ENCODE measurements around the gene HTR2B. TPM values are rescaled to one million over a fixed set of nuclear protein-coding genes. Genes with fewer than 3 reads are reported as not detected.
A peak's percentile ranks its signal among the peaks of the same experiment; 100 is the strongest.
"Not testable (repeated sequence)": the region's sequence is repeated elsewhere in the genome, so short reads cannot be mapped to it uniquely, and the experiment has no call there.

HTR2B gene
- total RNA-seq, 1 experiment from 2014 or later, result 0.32 TPM

DNA sequence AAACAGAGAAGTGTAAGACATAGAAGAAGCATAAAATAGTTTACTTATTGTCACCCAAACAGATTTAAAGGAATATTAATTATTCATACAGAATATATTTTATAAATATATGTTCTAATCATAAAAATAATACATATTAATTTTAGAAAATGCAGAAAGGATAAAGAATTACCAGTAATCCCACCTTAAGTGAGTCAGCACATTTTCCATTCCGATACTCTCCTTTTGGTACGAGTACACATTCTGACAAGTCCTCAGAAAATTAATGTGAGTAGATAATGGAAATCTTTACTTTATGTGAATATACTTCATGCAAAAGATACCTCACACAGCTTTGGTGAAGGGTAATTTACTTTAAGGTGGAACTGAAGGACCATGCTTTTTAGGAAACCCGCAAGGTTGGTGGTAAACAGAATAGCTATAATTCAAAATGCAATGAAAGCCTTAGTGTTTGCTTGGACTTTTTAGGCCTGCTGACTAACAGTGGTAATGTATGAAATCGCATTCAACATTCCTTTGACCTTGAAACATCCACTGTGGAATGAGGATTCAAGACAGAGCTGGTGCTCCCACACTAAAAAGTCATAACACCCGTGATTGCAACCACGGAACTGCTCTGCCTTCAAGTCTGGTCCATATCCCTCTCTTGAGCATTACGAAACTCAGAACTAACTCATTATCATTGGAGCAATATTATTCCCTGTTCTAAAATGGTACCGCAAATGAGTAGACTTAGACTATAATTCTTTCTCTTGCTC lies 28.1 kb upstream of the HTR2B start:
- H3K27ac ChIP-seq, result no peak overlapping the region
- DNase-seq, result no peak

DNA sequence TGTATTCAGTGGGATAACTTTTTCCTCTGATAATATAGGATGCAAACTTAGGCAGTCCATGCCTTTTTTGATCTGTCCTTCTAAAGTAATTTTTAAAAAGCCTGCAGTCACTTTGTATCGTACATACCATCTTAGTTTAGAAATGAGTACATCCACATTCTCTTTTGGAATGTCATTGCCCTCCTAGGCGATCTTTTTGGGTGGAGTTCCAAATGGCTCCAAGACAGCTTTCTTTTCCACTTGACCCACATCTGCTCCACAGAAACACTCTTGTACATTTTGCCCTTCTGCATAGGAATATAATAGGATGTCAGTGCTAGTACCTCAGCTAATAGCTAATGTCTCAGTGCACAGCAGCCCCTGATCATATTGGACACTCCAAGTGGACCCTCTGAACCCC lies 21.8 kb upstream of the HTR2B start:
- DNase-seq, result no peak
- H3K4me1 ChIP-seq, result no peaks in the 10 kb centered on the region
- no peaks in the 10 kb centered on the region for H3K27me3 ChIP-seq
- no peak overlapping the region for H3K4me3 ChIP-seq
- no peaks in the 10 kb centered on the region for H3K9me3 ChIP-seq (replicated peaks)
- no peak overlapping the region for H3K27ac ChIP-seq
- peaks cover 54% of the 10 kb centered on the region for H3K36me3 ChIP-seq

More for the DNA sequence above, 28.1 kb upstream of the HTR2B start:
- Histone ChIP-seq H3K4me1 (no peaks in the 10 kb centered on the region), H3K9me3 (replicated peaks) (no peaks in the 10 kb centered on the region), H3K36me3 (peaks cover 61% of the 10 kb centered on the region), H3K4me3 (no peak overlapping the region), H3K27me3 (no peaks in the 10 kb centered on the region)

DNA sequence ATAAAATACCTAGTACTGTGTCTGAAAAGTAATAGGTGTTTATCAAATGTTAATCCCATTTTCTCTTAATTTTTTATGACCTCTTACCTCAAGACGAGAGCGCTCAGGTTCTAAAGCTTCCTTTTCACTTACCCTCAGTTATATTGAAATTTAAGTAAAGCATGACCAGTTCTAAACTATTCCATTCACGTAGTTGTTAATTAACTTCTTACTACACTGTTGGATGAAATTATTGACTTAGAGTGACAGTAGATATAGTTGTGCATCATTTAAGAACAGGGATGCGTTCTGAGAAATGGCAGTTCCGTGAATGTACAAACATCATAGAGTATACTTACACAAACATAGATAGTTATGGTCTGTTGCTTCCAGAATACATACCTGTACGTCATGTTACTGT lies 20.1 kb upstream of the HTR2B start:
- no peaks in the 10 kb centered on the region for H3K9me3 ChIP-seq (replicated peaks)
- H3K4me1 ChIP-seq, result no peaks in the 10 kb centered on the region

DNA sequence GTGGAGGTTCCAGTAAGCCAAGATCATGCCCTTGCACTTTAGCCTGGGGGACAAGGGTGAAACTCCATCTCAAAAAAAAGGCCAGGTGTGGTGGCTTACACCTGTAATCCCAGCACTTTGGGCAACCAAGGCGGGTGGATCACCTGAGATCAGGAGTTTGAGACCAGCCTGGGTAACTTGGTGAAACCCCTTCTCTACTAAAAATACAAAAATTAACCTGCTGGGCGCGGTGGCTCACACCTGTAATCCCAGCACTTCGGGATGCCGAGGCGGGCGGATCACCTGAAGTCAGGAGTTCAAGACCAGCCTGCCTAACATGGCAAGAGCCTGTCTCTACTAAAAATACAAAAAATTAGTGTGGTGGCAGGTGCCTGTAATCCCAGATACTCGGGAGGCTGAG lies 16.0 kb upstream of the HTR2B start:
- not testable (repeated sequence) for H3K27me3 ChIP-seq; H3K36me3 ChIP-seq; DNase-seq; H3K4me3 ChIP-seq; H3K27ac ChIP-seq; H3K9me3 ChIP-seq (replicated peaks)
- H3K4me1 ChIP-seq, result peaks cover 18% of the 10 kb centered on the region

More for the DNA sequence above, 20.1 kb upstream of the HTR2B start:
- no peak for DNase-seq
- H3K36me3 ChIP-seq, result peaks cover 46% of the 10 kb centered on the region
- H3K27me3 ChIP-seq, result no peaks in the 10 kb centered on the region
- no peak overlapping the region for H3K4me3 ChIP-seq
- H3K27ac ChIP-seq, result no peak overlapping the region

DNA sequence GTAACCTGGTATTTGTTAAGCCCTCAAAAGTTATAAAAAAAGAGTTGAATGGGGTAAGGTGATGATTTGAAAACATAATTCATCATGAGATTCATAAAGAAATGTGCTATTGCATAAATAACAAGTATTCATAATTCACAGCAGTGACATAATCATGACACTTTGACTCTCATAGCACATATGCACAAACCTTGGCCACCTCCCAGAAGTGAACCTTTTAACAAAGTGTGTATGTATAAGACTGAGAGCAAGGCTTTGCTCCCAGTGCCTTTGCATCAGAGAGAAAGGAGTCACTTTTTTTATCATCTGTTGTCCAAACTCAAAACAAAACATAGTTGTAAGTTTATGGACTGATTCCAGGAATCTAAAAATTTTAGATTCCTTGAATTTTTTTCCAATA lies 15.0 kb upstream of the HTR2B start:
- H3K4me1 ChIP-seq, result peaks cover 28% of the 10 kb centered on the region
- no peak overlapping the region for H3K4me3 ChIP-seq
- peaks cover 2% of the 10 kb centered on the region for H3K36me3 ChIP-seq
- peak in 1 of 2 experiments; percentile 27 for DNase-seq
- H3K9me3 ChIP-seq (replicated peaks), result no peaks in the 10 kb centered on the region
- no peak overlapping the region for H3K27ac ChIP-seq
- H3K27me3 ChIP-seq, result no peaks in the 10 kb centered on the region

DNA sequence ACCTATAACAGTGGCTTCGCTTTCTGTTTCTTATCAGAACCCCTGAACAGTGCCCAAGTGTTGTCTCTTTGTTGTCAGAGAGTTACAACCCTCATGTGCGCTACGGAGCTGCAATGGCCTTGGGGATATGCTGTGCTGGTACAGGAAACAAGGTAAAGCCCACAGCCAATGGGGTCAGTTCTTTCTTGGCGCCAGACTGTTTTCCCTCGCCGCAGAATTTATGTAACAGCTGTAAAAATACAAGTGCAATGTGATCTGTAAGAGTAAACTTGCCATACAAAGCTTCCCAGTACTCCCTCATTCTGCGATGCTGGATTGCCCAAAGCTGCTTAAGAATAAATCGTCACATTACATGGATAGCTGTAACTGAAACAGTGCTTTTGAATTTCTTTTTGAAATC lies 13.9 kb upstream of the HTR2B start:
- peak overlapping the region; percentile 88 for H3K27ac ChIP-seq
- peak; percentile 96 to 99 for DNase-seq
- peaks cover 2% of the 10 kb centered on the region for H3K36me3 ChIP-seq
- H3K4me3 ChIP-seq, result peak overlapping the region; percentile 12
- H3K27me3 ChIP-seq, result no peaks in the 10 kb centered on the region
- no peaks in the 10 kb centered on the region for H3K9me3 ChIP-seq (replicated peaks)
- peaks cover 31% of the 10 kb centered on the region for H3K4me1 ChIP-seq

DNA sequence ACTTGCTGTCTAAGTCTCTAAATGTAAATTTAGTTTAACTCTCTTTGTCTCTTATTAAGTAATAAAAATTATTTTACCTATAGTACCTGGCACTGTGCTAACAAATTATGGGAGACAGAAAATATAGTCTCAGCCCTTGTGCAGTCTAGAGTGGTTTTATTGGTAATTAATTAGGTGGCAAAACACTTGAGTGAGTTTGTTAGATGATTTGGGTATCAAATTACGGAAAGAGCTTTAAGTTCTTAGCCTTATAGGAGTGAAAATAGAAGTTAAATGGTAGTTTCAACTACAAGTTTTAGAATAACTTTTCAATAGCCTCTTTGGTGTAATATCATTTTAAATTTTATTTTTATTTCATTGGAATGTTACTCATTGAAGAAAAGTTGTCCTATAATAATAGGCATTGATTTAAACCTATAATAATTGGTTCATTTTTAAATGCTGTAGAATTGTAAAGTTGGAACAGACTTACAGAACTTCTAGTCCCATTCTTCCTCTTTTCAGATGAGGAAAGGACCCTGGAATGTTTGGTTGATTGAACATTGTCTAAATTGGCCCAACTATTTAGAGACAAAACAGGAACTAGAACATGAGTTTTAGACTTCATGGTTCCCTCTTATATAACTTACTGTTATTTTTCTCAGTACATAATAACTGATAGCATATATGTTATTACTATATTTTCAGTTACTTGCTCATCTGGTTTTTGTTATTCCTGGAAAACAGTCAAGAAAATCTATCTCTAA lies 10.2 kb upstream of the HTR2B start:
- Histone ChIP-seq H3K27ac (no peak overlapping the region), H3K4me1 (peaks cover 47% of the 10 kb centered on the region), H3K36me3 (no peaks in the 10 kb centered on the region; the same call in 1 of the 2 replicates), H3K9me3 (replicated peaks) (no peaks in the 10 kb centered on the region), H3K4me3 (no peak overlapping the region), H3K27me3 (no peaks in the 10 kb centered on the region)
- peak in 1 of 2 experiments; percentile 21 for DNase-seq

DNA sequence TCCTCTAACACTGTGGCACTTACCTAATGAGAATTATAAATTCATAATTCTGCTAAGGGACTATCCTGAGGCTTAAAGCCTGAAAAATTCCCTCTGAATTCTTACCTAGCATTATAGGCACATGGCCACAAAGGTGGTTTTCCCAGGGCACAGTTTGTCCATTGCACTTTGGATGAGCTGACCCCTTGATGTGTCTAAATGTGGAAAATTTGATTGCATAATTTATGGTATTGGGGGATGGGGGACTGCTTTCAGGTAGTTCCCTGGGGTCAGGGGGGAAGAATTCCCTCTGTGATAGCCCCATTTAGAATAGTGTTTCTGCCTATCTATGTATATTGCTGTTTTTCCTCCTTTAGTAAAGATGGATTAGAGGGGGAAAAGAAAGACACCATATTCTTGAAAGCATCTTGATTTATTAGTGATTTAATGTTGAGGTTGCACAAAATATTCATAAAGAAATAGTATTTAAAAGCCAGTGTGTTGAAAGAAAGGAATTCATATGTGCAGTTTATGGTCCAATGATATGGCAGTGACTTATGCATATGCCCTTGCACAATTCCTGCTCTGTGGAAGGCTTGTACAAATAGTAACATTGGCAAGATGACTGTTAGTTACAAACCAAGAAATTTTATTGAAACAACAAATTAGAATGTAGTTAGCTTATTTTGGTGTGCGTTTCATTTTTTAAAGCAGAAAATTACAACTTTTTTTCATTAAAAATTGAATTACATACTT lies 8.7 kb upstream of the HTR2B start:
- Histone ChIP-seq H3K4me1 (peaks cover 44% of the 10 kb centered on the region), H3K4me3 (no peak overlapping the region), H3K27me3 (no peaks in the 10 kb centered on the region), H3K36me3 (no peaks in the 10 kb centered on the region; the same call in 1 of the 2 replicates), H3K27ac (no peak overlapping the region), H3K9me3 (replicated peaks) (no peaks in the 10 kb centered on the region)
- DNase-seq, result no peak

DNA sequence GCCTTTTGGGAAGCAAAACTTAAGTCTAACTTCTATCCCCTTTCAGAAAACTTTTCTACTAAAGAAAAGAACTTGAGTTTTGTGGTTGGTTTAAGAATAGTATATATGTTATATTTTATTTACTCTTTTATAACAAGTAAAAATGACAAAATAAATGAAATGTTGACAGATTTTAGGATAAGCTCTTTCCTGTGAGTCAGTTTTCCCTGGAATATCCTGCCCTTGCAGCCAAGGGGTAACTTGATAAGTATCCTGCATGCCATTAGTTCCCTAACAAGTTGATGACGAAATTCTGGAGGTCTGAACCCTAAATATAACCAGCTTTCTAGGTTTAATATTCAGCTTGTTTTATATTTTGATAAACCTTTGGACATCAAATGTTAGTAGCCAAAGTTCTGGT lies 7.3 kb upstream of the HTR2B start:
- no peaks in the 10 kb centered on the region for H3K9me3 ChIP-seq (replicated peaks)
- peaks cover 30% of the 10 kb centered on the region for H3K4me1 ChIP-seq
- no peak overlapping the region; the same call in 1 of the 2 replicates for H3K27ac ChIP-seq
- H3K36me3 ChIP-seq, result no peaks in the 10 kb centered on the region; the same call in 1 of the 2 replicates
- DNase-seq, result peak in 1 of 2 experiments; percentile 41
- no peaks in the 10 kb centered on the region for H3K27me3 ChIP-seq
- no peak overlapping the region for H3K4me3 ChIP-seq

DNA sequence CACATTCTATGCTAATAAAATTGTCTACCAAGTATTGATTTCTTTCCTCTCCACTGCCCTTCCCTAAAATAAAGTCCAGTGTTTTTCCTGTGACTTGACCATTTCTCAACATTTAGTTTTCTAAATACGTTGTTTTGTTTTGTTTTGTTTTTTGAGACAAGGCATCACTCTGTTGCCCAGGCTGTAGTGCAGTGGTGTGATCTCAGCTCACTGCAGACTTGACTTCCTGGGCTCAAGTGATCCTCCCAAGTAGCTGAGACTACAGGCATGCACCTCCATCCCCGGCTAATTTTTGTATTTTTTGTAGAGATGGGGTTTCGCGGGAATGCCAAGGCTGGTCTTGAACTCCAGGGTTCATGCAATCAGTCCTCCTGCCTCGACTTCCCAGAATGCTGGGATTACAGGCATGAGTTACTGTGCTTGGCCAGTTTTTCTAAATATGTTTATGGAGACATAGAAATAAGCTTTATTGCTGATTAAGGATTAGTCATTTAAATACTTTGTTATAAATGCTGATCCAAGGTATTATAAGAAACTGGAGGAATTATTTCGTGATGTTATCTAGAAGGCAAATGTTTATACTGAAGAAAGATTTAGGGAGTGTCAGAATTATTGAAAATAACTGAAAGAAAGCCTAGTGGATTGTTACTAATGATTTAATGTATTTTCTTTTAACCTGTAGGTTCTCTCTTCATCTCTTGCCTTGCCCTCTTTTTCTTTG lies 5.7 kb upstream of the HTR2B start:
- Histone ChIP-seq H3K27me3 (no peaks in the 10 kb centered on the region), H3K27ac (no peak overlapping the region), H3K4me1 (peaks cover 29% of the 10 kb centered on the region)

DNA sequence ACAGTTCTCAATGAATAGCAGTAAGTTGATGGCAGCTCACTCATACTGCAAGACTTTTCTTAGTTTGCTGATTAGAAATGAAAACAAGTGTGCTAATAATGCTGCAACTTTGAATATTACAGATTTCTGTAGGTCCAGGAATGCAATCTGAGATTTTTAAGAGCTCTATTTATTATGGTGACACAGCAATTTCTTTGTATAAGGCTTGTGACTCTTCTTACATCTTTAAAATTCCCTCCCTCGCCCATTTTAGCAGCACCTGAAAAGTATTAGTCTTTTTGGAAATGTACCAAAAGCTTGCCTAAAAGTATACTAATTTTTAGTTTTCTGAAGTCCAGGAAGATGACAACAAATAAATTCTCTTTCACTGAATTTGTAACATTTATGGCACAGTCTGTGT lies 4.4 kb upstream of the HTR2B start:
- DNase-seq, result no peak
- no peaks in the 10 kb centered on the region for H3K9me3 ChIP-seq (replicated peaks)
- no peak overlapping the region for H3K4me3 ChIP-seq
- no peak overlapping the region for H3K27ac ChIP-seq
- H3K27me3 ChIP-seq, result no peaks in the 10 kb centered on the region
- H3K4me1 ChIP-seq, result peaks cover 29% of the 10 kb centered on the region
- no peaks in the 10 kb centered on the region for H3K36me3 ChIP-seq

More for the DNA sequence above, 5.7 kb upstream of the HTR2B start:
- Histone ChIP-seq H3K9me3 (replicated peaks) (no peaks in the 10 kb centered on the region), H3K36me3 (no peaks in the 10 kb centered on the region; the same call in 1 of the 2 replicates), H3K4me3 (no peak overlapping the region)
- DNase-seq, result no peak

DNA sequence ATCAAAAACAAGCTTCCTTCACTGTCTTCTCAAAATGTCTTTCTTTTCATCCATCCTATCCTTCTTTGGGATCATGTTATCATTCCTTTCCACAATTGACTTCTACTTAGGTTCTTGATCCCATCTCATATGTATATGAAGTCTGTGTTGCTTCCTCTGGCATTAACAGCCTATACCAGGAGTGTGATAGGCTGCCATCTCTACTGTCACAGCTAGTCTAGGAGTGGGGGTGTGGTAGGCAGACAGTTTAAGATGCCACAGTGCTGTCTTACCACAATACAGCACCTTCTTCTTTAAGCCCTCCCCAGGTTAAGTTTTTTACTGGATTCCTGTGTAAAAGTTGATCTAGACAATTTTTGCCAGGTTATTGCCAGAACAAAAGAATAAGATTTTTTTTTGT lies 3.7 kb upstream of the HTR2B start:
- Histone ChIP-seq H3K4me3 (no peak overlapping the region), H3K4me1 (peaks cover 36% of the 10 kb centered on the region), H3K36me3 (no peaks in the 10 kb centered on the region), H3K27me3 (no peaks in the 10 kb centered on the region), H3K9me3 (replicated peaks) (no peaks in the 10 kb centered on the region), H3K27ac (no peak overlapping the region)
- no peak for DNase-seq

DNA sequence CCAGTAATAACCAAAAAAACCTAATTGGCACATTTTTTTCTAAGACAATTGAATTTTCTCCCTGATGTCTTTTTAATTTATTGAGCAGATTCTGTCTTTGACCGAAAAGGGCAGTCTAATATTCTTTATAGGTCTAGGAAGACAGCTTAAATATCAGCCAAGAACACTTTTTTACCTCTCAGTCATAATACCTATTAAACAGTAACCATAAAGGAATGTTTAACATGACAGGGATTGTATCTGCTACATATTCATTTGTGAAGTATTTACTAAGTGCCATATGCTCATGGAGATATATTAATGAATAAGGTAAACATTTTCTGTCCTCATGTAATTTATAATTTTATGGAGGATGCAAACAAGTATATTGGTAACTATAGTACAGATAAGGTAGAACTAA lies 3.1 kb upstream of the HTR2B start:
- H3K27ac ChIP-seq, result no peak overlapping the region
- H3K9me3 ChIP-seq (replicated peaks), result no peaks in the 10 kb centered on the region
- no peak for DNase-seq
- no peaks in the 10 kb centered on the region for H3K36me3 ChIP-seq
- no peaks in the 10 kb centered on the region for H3K27me3 ChIP-seq
- no peak overlapping the region for H3K4me3 ChIP-seq
- peaks cover 42% of the 10 kb centered on the region for H3K4me1 ChIP-seq

DNA sequence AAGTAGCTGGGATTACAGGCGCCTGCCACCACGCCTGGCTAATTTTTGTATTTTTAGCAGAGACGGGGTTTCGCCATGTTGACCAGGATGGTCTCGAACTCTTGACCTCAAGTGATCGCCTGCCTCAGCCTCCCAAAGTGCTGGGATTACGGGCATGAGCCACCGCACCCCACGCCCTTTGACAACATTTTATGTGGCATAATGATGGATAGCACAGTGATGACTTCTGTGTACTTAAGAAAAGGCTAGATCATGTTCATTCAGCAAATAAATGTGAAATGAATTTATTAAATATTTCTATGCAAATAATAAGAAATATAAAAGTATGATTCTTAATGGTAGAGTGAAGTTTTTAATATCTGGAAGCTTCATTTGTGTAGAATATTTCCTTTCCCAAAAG lies 2.6 kb upstream of the HTR2B start:
- H3K27me3 ChIP-seq, result no peaks in the 10 kb centered on the region
- DNase-seq, result no peak
- H3K36me3 ChIP-seq, result no peaks in the 10 kb centered on the region
- H3K27ac ChIP-seq, result no peak overlapping the region
- no peak overlapping the region for H3K4me3 ChIP-seq
- no peaks in the 10 kb centered on the region for H3K9me3 ChIP-seq (replicated peaks)
- H3K4me1 ChIP-seq, result peaks cover 44% of the 10 kb centered on the region
